Body of pancreas (tissue), 4 donors: ENCODE data around the gene BTG2.

Experiments used
- CTCF ChIP-seq, 7 experiments: fragments of 450-650 bp in 4 of 7; fragments of 200-600 bp in 3 of 7; sonication (generic) in 3 of 7; IDR thresholded peaks; one replicate each; pipeline ENCODE4 v1.5.1; 2016 to 2019; ENCODE audit warnings: antibody characterized with exemption in 7 of 7
- POLR2A ChIP-seq, 3 donors: fragments of 450-650 bp; IDR thresholded peaks; one replicate each; pipeline ENCODE4 v1.6.1; 2016; ENCODE audit warnings: antibody characterized with exemption in 3 of 3, mild to moderate bottlenecking in 2 of 3

- no peak for TF ChIP-seq CTCF (IDR thresholded peaks at IDR 0.05)
- no peak for TF ChIP-seq POLR2A (IDR thresholded peaks at IDR 0.05)
These were observed 48.9 kb downstream of the BTG2 start for GRCh38 chr1:203354246-203354645.
